GM10248 (cell line): ENCODE results near the gene EYA2.

Experiments
- CTCF ChIA-PET: fragments of 300-600 bp; sonication (Branson Sonifier 250); formaldehyde crosslinking; extraction: SDS; loops from one replicate; lab custom pipeline; 2021; ENCODE audit warnings: antibody characterized with exemption; lab: Yijun Ruan, JAX
- POLR2A ChIA-PET: fragments of 350-650 bp; sonication (Branson Sonifier 250); formaldehyde crosslinking; extraction: SDS; loops from one replicate; lab custom pipeline; 2020; ENCODE audit warnings: antibody characterized with exemption; lab: Yijun Ruan, JAX
- DNase-seq: peaks from one replicate; pipeline ENCODE4 v3.0.0; 2012; ENCODE audit errors: extremely low spot score
- TF ChIP-seq, protein P1 (sequence below): IDR thresholded peaks from 2 replicates; pipeline ENCODE4 v1.5.1; 2012; ENCODE audit warnings: mild to moderate bottlenecking, low read depth; ENCODE audit errors: extremely low read depth, missing control alignments, control extremely low read depth

The EYA2 gene

DNA sequence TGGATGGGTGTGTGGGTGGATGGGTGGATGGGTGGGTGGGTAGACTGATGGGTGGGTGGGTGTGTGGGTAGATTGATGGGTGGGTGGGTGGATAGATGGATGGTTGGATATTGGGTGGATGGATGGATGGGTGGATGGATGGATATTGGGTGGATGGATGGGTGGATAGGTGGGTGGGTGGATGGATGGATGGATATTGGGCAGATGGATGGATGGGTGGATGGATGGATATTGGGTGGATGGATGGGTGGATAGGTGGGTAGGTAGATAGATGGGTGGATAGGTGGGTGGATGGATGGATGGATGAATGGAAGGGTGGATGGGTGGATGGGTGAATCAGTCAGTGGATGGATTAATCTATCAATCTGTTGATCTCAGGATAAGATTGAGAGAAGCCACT is 284.6 kb downstream of the EYA2 start:
- CTCF ChIA-PET, result interaction anchor here (1.4 kb wide), 1 partner anchor 17 kb away, joined by 4 read pairs; no protein-coding TSS in a partner anchor
- POLR2A ChIA-PET, result no interaction called here
- DNase-seq, result no peak
- TF ChIP-seq, protein P1, sequence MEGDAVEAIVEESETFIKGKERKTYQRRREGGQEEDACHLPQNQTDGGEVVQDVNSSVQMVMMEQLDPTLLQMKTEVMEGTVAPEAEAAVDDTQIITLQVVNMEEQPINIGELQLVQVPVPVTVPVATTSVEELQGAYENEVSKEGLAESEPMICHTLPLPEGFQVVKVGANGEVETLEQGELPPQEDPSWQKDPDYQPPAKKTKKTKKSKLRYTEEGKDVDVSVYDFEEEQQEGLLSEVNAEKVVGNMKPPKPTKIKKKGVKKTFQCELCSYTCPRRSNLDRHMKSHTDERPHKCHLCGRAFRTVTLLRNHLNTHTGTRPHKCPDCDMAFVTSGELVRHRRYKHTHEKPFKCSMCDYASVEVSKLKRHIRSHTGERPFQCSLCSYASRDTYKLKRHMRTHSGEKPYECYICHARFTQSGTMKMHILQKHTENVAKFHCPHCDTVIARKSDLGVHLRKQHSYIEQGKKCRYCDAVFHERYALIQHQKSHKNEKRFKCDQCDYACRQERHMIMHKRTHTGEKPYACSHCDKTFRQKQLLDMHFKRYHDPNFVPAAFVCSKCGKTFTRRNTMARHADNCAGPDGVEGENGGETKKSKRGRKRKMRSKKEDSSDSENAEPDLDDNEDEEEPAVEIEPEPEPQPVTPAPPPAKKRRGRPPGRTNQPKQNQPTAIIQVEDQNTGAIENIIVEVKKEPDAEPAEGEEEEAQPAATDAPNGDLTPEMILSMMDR, result no peak

GRCh38 chr20:47181056-47181862 is 286.6 kb downstream of the EYA2 start:
- TF ChIP-seq, protein P1, result no peak
- CTCF ChIA-PET, result interaction anchor here (1.2 to 2.0 kb wide), 3 partner anchors 17 to 203 kb away, joined by 3 to 5 read pairs (median 3); no protein-coding TSS in a partner anchor
- POLR2A ChIA-PET, result no interaction called here
- DNase-seq, result peak; percentile 57

GRCh38 chr20:47183367-47183766 is 288.7 kb downstream of the EYA2 start:
- no peak for DNase-seq
- TF ChIP-seq, protein P1, result no peak
- ChIA-PET CTCF (interaction anchor here (1.1 to 1.4 kb wide), 2 partner anchors 11 to 201 kb away, joined by 3 to 4 read pairs; no protein-coding TSS in a partner anchor), POLR2A (no interaction called here)

DNA sequence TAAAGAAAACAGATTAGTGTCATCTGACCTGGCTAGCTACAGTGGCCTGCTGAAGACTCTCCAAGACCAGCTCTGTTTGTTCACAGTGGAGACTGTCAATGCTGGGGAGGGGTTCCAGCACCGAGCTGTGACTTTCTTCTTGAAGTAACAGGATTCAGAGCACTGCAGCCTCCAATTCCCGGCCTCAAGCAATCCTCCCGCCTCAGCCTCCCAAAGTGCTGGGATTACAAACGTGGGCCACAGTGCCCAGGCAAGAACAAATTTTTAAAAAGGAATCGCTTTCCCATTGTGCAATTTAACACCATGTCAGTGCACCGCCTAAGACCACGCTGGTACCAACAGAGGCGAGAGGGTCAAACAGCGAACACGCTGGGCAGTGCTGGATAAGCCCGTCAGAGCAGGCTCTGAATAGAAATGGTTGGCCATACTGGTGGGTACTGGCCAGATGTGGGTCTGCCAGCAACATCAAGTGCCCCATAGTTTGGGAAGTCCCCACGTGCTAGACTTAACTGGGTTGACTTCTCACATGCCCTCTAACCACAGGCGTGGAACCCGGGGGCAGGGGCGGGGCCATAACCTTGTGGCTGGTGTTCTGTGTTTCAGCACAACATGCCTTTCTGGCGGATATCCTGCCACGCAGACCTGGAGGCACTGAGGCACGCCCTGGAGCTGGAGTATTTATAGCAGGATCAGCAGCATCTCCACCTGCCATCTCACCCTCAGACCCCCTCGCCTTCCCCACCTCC is 293.0 kb downstream of the EYA2 start:
- no peak for DNase-seq
- POLR2A ChIA-PET, result no interaction called here
- TF ChIP-seq, protein P1, result no peak
- CTCF ChIA-PET, result interaction anchor here (0.7 to 1.1 kb wide), 4 partner anchors 9 to 15 kb away, joined by 3 to 5 read pairs (median 4); no protein-coding TSS in a partner anchor

GRCh38 chr20:47188540-47188939 is 293.9 kb downstream of the EYA2 start:
- CTCF ChIA-PET, result interaction anchor here (0.7 to 2.0 kb wide), 4 partner anchors 10 to 195 kb away, joined by 3 to 8 read pairs (median 4); no protein-coding TSS in a partner anchor
- TF ChIP-seq, protein P1, result no peak
- POLR2A ChIA-PET, result no interaction called here
- no peak for DNase-seq

DNA sequence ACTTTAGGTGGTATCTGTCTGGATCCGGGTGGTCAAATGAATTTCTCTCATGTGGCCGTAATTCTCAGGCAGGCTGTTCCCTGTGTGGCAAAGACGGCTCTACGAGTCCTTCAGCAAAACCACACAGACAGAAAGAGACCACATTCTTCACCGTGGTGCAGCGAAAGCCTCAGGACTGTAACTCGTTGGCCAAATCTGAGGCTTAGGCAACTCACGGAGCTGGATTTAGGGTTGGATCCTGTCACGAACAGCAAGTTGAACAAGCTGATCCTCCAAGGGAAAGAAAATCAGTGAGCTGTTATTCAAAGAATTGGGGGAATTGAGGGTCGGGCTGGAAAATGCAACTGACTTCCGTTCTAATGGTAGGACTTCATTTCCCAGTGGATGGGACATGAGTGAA is 294.4 kb downstream of the EYA2 start:
- no peak for DNase-seq
- CTCF ChIA-PET, result interaction anchor here (1.8 to 2.0 kb wide), 3 partner anchors 13 to 195 kb away, joined by 4 to 8 read pairs (median 4); no protein-coding TSS in a partner anchor
- TF ChIP-seq, protein P1, result no peak
- POLR2A ChIA-PET, result no interaction called here
